Pancreas (tissue), 10 donors: ENCODE data around the gene NR2F1. TPM values are rescaled to one million over a fixed set of nuclear protein-coding genes. Genes with fewer than 3 reads are reported as not detected.

ENCODE experiments used
- ATAC-seq, 4 donors: fragments of 200-7000 bp; cut with Tn5 transposase; one replicate each; pipeline versions ENCODE4 v1.8.0 to v1.9.1; 2020; ENCODE audit warnings: mild to moderate bottlenecking in 4 of 4, moderate library complexity in 4 of 4
- DNase-seq, 6 donors: peaks; one replicate each; pipeline ENCODE4 v3.0.0-alpha.2; 2020
- FAIRE-seq: peaks from 2 replicates; lab custom pipeline; 2012; peaks lifted over from hg19 to GRCh38; lab: Jason Lieb, UNC
- H3K27ac ChIP-seq, 4 donors: fragments of 200-600 bp; sonication (generic); 1 replicate in 3 of 4; 2 replicates in 1 of 4; pipeline versions ENCODE4 v1.5.0 to v1.8.0; 2020
- H3K27me3 ChIP-seq, 4 donors: fragments of 200-600 bp; one replicate each; pipeline ENCODE4 v1.8.0; 2021
- H3K36me3 ChIP-seq, 3 donors: fragments of 200-600 bp; sonication (generic) in 1 of 3; one replicate each; pipeline versions ENCODE4 v1.5.0 to v1.8.0; 2020 to 2021
- H3K4me1 ChIP-seq, 3 donors: fragments of 200-600 bp; one replicate each; pipeline ENCODE4 v1.8.0; 2021
- H3K4me3 ChIP-seq, 4 donors: fragments of 200-600 bp; sonication (generic) in 2 of 4; one replicate each; pipeline versions ENCODE4 v1.5.0 to v1.8.0; 2020 to 2021
- H3K9me3 ChIP-seq, 4 donors: fragments of 200-600 bp; one replicate each; pipeline ENCODE4 v1.8.0; 2021
- WGBS, 2 donors: extraction: QIAGEN DNeasy Blood & Tissue Kit; methylation state at CpG; one replicate each; pipeline ENCODE4 v1.1.7; 2013; 5-methylcytosine and 5-hydroxymethylcytosine counted together
- intact Hi-C, 3 donors: fragments of 100-400 bp; cut with DNase I; formaldehyde crosslinking; loops; one replicate each; pipeline versions ENCODE4 v1.11.1 to v1.14.2; 2022
- polyA plus RNA-seq, 2 donors: library from polyadenylated mRNA; stranded (reverse); fragments of 200-250 nt; gene quantifications; one replicate each; pipeline ENCODE4 v1.2.3, GENCODE V29; 2013
- total RNA-seq, 6 donors: library from RNA; stranded (reverse); fragmentation: NEBNext Ultra II Directional in 4 of 6; extraction: Animal tissue kit (Norgen Biotek cat#: 25700) in 4 of 6; gene quantifications; one replicate each; pipeline versions ENCODE4 v1.2.1 to v1.2.4, GENCODE V29; 2021 to 2023
- TF ChIP-seq, protein P1 (sequence below), 4 donors: fragments of 200-600 bp; sonication (generic) in 3 of 4; IDR thresholded peaks; one replicate each; pipeline versions ENCODE4 v1.5.0 to v1.8.0; 2021; ENCODE audit warnings: antibody characterized with exemption in 4 of 4
- donor health status: healthy with polysubstance abuse.
- donor health status: DM: no; HTN: no; CAD: no; lungs with moderate emphysema.
- donor health status: DM: no; HTN: no; CAD: no.
- donor health status: control.
- donor health status: control.
- donor health status: Bipolar disorder and iron deficiency.
- donor health status: DM: yes; HTN: yes; CAD: no.
- donor health status: DM: no; HTN: no; CAD: no.
- donor health status: DM: no; HTN: no; CAD: no.
- donor health status: DM: yes; HTN: yes; CAD: no.

The NR2F1 gene
- total and polyA plus RNA-seq, 8 donors = 1.4 to 8.1 (median 4.9) TPM

DNA sequence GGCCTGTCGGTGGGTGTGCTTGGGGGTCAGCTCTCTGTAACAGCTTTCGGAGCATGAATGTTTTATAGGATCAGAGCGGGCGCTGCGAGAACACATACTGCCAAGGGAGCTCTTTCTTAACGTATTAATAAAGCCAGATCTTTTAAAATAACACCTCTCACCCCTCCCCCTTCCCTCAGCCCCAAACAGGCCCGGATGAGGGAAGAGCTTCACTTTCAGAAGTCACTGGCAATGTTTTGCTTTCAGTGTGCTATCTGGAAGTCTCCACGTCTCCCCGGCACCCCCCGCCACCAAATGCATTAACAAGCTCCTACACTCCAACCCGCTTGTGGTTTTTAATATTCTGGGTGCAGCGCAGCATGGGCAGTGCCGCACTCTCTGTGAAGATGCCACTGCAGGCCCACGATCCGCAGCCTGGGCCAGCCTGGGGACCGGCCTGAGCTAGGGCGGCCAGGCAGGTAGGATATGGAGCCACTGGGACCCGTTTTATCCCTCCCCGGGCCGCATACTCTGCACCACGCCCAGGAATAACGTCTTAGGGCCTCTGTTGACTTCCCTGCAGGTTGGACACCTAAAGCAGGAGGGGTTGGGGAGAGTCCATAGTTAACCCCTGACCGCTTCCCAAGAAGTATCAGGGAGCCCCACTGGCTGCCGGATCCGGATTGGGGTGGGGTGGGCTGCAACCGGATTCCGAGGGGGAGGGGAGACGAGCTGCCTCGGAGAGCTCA is 12.6 kb downstream of the NR2F1 start:
- DNase-seq (no peak), ATAC-seq (no peak), FAIRE-seq (no peak)
- TF ChIP-seq, protein P1, sequence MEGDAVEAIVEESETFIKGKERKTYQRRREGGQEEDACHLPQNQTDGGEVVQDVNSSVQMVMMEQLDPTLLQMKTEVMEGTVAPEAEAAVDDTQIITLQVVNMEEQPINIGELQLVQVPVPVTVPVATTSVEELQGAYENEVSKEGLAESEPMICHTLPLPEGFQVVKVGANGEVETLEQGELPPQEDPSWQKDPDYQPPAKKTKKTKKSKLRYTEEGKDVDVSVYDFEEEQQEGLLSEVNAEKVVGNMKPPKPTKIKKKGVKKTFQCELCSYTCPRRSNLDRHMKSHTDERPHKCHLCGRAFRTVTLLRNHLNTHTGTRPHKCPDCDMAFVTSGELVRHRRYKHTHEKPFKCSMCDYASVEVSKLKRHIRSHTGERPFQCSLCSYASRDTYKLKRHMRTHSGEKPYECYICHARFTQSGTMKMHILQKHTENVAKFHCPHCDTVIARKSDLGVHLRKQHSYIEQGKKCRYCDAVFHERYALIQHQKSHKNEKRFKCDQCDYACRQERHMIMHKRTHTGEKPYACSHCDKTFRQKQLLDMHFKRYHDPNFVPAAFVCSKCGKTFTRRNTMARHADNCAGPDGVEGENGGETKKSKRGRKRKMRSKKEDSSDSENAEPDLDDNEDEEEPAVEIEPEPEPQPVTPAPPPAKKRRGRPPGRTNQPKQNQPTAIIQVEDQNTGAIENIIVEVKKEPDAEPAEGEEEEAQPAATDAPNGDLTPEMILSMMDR (IDR thresholded peaks at IDR 0.05) = no peak
- no peak overlapping the region for H3K4me3 ChIP-seq
- H3K9me3 ChIP-seq = no peaks in the 10 kb centered on the region
- intact Hi-C loops = loop anchor here in 1 of 3 donors (10.0 kb wide), 1 partner anchor 199 kb away; no protein-coding TSS in a partner anchor
- peaks cover 0 to 6% (median 1%) of the 10 kb centered on the region in 4 donors for H3K27me3 ChIP-seq
- no peak overlapping the region for H3K27ac ChIP-seq
- H3K36me3 ChIP-seq = no peaks in the 10 kb centered on the region
- 63 to 68% methylated on average over 29 of the region's 29 CpGs for WGBS, 2 donors
- no peaks in the 10 kb centered on the region for H3K4me1 ChIP-seq

DNA sequence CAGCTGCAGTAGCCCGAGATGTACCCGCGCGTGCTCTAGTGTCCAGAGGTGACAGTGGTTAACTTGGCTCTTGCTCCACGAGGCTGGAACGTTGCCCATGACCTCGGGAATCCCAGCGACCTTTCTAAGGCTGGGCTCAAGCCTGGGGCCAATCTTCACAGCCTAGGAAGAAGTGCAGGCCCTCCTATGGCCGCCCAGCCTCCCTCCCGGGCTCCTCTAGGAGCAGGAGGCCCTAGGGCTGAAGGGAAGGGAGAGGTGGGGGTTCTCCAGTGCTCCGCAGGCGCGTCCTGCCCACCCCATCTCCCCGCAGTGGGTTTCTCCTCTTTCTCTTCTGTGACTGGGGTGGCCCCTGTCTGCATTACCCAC is 13.3 kb downstream of the NR2F1 start:
- ATAC-seq = no peak
- no peak for FAIRE-seq
- 45 to 48% methylated on average over 14 of the region's 14 CpGs for WGBS, 2 donors
- peaks cover 0 to 6% (median 3%) of the 10 kb centered on the region in 4 donors for H3K27me3 ChIP-seq
- H3K27ac ChIP-seq = no peak overlapping the region
- TF ChIP-seq, protein P1 (IDR thresholded peaks at IDR 0.05) = no peak
- H3K4me1 ChIP-seq = no peaks in the 10 kb centered on the region
- no peak overlapping the region for H3K4me3 ChIP-seq
- intact Hi-C loops = loop anchor here in 1 of 3 donors (10.0 kb wide), 1 partner anchor 199 kb away; no protein-coding TSS in a partner anchor
- H3K9me3 ChIP-seq = no peaks in the 10 kb centered on the region
- H3K36me3 ChIP-seq = no peaks in the 10 kb centered on the region
- no peak for DNase-seq

DNA sequence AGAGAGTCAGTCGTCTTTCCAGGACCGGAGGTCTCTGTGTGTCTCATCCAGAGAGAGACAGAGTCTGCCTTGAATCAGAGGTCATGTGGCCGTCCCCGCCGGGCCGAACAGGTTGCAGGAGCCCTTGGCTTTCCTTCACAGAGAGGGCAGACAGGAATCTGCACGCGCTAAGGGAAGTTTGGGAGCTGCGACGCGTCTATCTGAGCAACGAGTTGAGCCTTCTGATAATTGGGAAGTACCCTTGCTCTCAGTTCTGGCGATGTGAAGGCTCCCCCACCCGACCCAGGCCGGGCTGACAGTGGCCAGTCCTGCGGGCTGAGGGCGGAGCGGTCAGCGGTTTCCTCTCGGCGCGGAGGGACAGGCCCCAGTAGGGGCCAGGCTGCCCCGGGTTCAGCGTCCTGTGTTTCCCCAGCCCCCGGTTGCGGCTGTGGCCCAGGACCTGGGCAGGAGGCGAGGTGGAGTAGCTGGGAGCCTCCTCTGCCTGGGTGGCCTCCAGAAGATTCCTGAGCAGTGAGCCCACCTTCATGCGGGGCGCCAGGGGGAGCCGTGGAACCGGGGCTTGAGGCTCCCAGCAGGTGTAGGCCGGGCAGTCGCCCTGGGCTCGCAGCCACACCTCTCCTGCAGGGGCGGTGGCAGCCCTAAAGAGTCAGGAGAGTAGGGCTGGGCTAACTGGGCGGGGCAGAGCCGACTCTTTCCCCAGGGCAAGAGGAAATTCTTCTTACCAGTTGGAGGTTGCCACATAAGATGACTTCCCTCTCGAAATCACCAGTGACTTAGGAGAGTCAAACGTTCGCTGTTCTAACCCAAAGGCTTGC is 13.9 kb downstream of the NR2F1 start:
- intact Hi-C loops = loop anchor here in 1 of 3 donors (10.0 kb wide), 1 partner anchor 198 kb away; no protein-coding TSS in a partner anchor
- DNase-seq = peak in 1 of 6 donors; percentile 60
- 32 to 37% methylated on average over 37 to 40 of the region's 40 CpGs for WGBS, 2 donors

DNA sequence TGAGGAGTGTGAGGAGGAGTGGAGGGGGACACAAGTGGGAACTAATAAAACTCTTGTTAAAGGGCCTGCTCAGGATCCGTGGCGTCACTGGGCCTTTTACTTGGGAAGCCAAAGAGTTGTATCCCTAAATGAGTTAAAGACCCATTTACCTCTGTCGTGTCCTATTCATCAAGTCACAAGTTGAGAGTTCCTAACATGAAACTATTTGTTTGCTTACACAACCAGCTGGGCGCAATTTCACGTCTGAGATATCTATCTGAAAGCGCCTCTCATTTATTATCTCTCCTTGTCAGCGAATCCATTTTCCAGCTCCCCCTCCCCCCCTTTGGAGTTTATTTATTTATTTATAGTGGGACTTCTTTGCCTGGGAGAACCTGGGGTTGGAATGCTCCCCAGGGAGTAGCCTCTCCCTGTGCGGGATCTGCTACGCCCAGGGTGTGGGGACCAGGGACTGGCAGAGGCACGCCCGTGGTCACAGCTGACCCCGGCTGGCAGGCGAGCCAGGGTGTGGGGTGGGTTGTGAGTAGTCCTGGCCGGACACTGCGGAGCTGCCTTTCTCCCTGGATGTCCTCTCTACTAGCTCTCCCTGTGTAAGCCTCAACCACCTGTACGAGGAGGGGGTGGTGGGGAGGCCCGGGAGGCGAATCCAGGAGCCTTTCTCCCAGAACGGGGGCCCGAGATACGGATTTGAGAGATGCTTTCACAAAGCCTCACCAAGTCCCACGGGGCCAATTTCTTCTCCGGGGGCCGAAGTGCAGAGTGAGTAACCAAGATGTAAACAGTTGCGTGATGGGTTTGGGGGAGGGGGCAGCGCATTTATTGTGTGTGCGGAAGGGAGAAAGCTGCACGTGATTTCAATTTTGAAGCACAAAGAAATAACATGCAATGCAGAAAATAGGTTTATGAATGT is 15.3 kb downstream of the NR2F1 start:
- DNase-seq (peak in 2 of 6 donors; percentile 55 to 63), ATAC-seq (no peak), FAIRE-seq (no peak)
- no peaks in the 10 kb centered on the region for H3K9me3 ChIP-seq
- H3K4me3 ChIP-seq = no peak overlapping the region
- no peaks in the 10 kb centered on the region for H3K4me1 ChIP-seq
- WGBS, 2 donors = 31 to 35% methylated on average over 28 of the region's 28 CpGs
- TF ChIP-seq, protein P1 (IDR thresholded peaks at IDR 0.05) = no peak
- intact Hi-C loops = loop anchor here in 1 of 3 donors (10.0 kb wide), 1 partner anchor 196 kb away; no protein-coding TSS in a partner anchor
- no peaks in the 10 kb centered on the region for H3K36me3 ChIP-seq
- no peak overlapping the region for H3K27ac ChIP-seq
- H3K27me3 ChIP-seq = peaks cover 0 to 23% (median 8%) of the 10 kb centered on the region in 4 donors

More for the DNA sequence above, 13.9 kb downstream of the NR2F1 start:
- TF ChIP-seq, protein P1 (IDR thresholded peaks at IDR 0.05) = no peak
- H3K27me3 ChIP-seq = peaks cover 0 to 10% (median 5%) of the 10 kb centered on the region in 4 donors
- H3K4me3 ChIP-seq = peak overlapping the region in 1 of 4 donors; percentile 23
- H3K36me3 ChIP-seq = no peaks in the 10 kb centered on the region
- H3K27ac ChIP-seq = no peak overlapping the region
- ATAC-seq = peak in 3 of 4 donors; percentile 43 to 64 (median 59)
- no peaks in the 10 kb centered on the region for H3K9me3 ChIP-seq
- no peaks in the 10 kb centered on the region for H3K4me1 ChIP-seq
- FAIRE-seq = no peak
